ENCODE results near the gene ARL4C. TPM values are rescaled to one million over a fixed set of nuclear protein-coding genes. Genes with fewer than 3 reads are reported as not detected.
A peak's percentile ranks its signal among the peaks of the same experiment; 100 is the strongest.

The ARL4C gene
- total RNA-seq, 5 donors from 2014 or later (not counting 1 experiment from before 2014, with no cell fraction given), result 209 to 424 (median 294) TPM

- H3K27me3 ChIP-seq (replicated peaks in 1 of 2; ENCODE audit: control insufficient read depth in 2 of 2, extremely low read depth in 1 of 2, insufficient read depth in 2 of 2, low read length in 1 of 2), result no peaks in the 10 kb centered on the region
- ChIA-PET POLR2A (interaction anchor here (0.8 to 5.2 kb wide), 9 partner anchors 13 to 158 kb away, joined by 3 to 74 read pairs (median 4); partner anchors contain the start of gene ARL4C (in 1 of the 2)), CTCF (interaction anchor here in 1 of 2 donors (1.7 to 3.2 kb wide), 2 partner anchors 25 to 40 kb away, joined by 5 to 28 read pairs; no protein-coding TSS in a partner anchor)
- H3K4me1 Mint-ChIP-seq, result peaks cover 84 to 95% (median 94%) of the 10 kb centered on the region in 3 donors
- H3K27ac ChIP-seq (ENCODE audit: low read length), result peak overlapping the region; percentile 90
- peak overlapping the region; percentile 53 to 90 (median 57) for H3K4me3 Mint-ChIP-seq
- H3K27me3 Mint-ChIP-seq, result no peaks in the 10 kb centered on the region
- peaks cover 0 to 3% (median 0%) of the 10 kb centered on the region in 3 donors for H3K9me3 Mint-ChIP-seq
- H3K9me3 ChIP-seq, result no peaks in the 10 kb centered on the region
- H3K36me3 ChIP-seq (ENCODE audit: control insufficient read depth in 2 of 2, extremely low read depth in 1 of 2, insufficient read depth in 1 of 2, low read length in 1 of 2), result peaks cover 0 to 9% of the 10 kb centered on the region in 2 donors
- peak in 1 of 4 experiments; percentile 19 for ATAC-seq (replicated peaks in 1 of 4)
- 34% methylated on average over 3 of the region's 6 CpGs for WGBS (ENCODE audit: insufficient coverage)
- peaks cover 30% of the 10 kb centered on the region for H3K36me3 Mint-ChIP-seq
- peaks cover 50 to 71% of the 10 kb centered on the region in 2 experiments for H3K4me1 ChIP-seq (ENCODE audit: control insufficient read depth in 1 of 2, extremely low read depth in 1 of 2, insufficient read depth in 2 of 2, low read length in 2 of 2)
- peak overlapping the region; percentile 91 to 99 for H3K27ac Mint-ChIP-seq
- DNase-seq, result peak in 3 of 35 experiments; percentile 22 to 47 (median 42)
- H3K4me3 ChIP-seq (ENCODE audit: control insufficient read depth in 1 of 2, extremely low read depth in 1 of 2, low read length in 1 of 2), result peak overlapping the region; percentile 0 to 49
Observed at GRCh38 chr2:234450431-234451124, 46.3 kb downstream of the ARL4C start.

GRCh38 chr2:234448506-234449184 is 48.2 kb downstream of the ARL4C start:
- Histone ChIP-seq H3K27ac (ENCODE audit: low read length) (peak overlapping the region; percentile 11), H3K4me3 (ENCODE audit: control insufficient read depth in 1 of 2, extremely low read depth in 1 of 2, low read length in 1 of 2) (peak overlapping the region in 1 of 2 donors; percentile 2), H3K36me3 (ENCODE audit: control insufficient read depth in 2 of 2, extremely low read depth in 1 of 2, insufficient read depth in 1 of 2, low read length in 1 of 2) (peaks cover 0 to 9% of the 10 kb centered on the region in 2 donors), H3K4me1 (ENCODE audit: control insufficient read depth in 1 of 2, extremely low read depth in 1 of 2, insufficient read depth in 2 of 2, low read length in 2 of 2) (peaks cover 61 to 83% of the 10 kb centered on the region in 2 experiments), H3K9me3 (no peaks in the 10 kb centered on the region), H3K27me3 (replicated peaks in 1 of 2; ENCODE audit: control insufficient read depth in 2 of 2, extremely low read depth in 1 of 2, insufficient read depth in 2 of 2, low read length in 1 of 2) (no peaks in the 10 kb centered on the region)
- Mint-ChIP-seq H3K27ac (peak overlapping the region; percentile 98 to 99), H3K9me3 (peaks cover 0 to 3% (median 0%) of the 10 kb centered on the region in 3 donors), H3K4me3 (peak overlapping the region in 1 of 3 donors; percentile 74), H3K27me3 (no peaks in the 10 kb centered on the region), H3K4me1 (peaks cover 87 to 97% (median 95%) of the 10 kb centered on the region in 3 donors), H3K36me3 (peaks cover 30% of the 10 kb centered on the region)
- 80% methylated on average over 6 of the region's 13 CpGs for WGBS (ENCODE audit: insufficient coverage)
- ATAC-seq (replicated peaks in 1 of 4), result no peak
- ChIA-PET POLR2A (interaction anchor here (0.6 to 2.8 kb wide), 6 partner anchors 16 to 167 kb away, joined by 3 to 19 read pairs (median 6); no protein-coding TSS in a partner anchor), CTCF (interaction anchor here (0.6 to 2.6 kb wide), 7 partner anchors 22 to 159 kb away, joined by 3 to 13 read pairs (median 4); no protein-coding TSS in a partner anchor)
- no peak for DNase-seq

- Histone ChIP-seq H3K4me1 (ENCODE audit: control insufficient read depth in 1 of 2, extremely low read depth in 1 of 2, insufficient read depth in 2 of 2, low read length in 2 of 2) (peaks cover 65 to 88% of the 10 kb centered on the region in 2 experiments), H3K4me3 (ENCODE audit: control insufficient read depth in 1 of 2, extremely low read depth in 1 of 2, low read length in 1 of 2) (peak overlapping the region in 1 of 2 donors; percentile 44), H3K27ac (ENCODE audit: low read length) (peak overlapping the region; percentile 98), H3K27me3 (replicated peaks in 1 of 2; ENCODE audit: control insufficient read depth in 2 of 2, extremely low read depth in 1 of 2, insufficient read depth in 2 of 2, low read length in 1 of 2) (no peaks in the 10 kb centered on the region), H3K9me3 (no peaks in the 10 kb centered on the region), H3K36me3 (ENCODE audit: control insufficient read depth in 2 of 2, extremely low read depth in 1 of 2, insufficient read depth in 1 of 2, low read length in 1 of 2) (peaks cover 0 to 9% of the 10 kb centered on the region in 2 donors)
- Mint-ChIP-seq H3K4me3 (peak overlapping the region in 1 of 3 donors; percentile 74), H3K9me3 (peaks cover 0 to 3% (median 0%) of the 10 kb centered on the region in 3 donors), H3K27ac (peak overlapping the region; percentile 98 to 99), H3K4me1 (peaks cover 90 to 98% (median 95%) of the 10 kb centered on the region in 3 donors), H3K36me3 (peaks cover 27% of the 10 kb centered on the region), H3K27me3 (no peaks in the 10 kb centered on the region)
- POLR2A ChIA-PET, result interaction anchor here (0.6 to 2.8 kb wide), 12 partner anchors 11 to 166 kb away, joined by 3 to 21 read pairs (median 7); partner anchors contain the start of gene ARL4C (in 2 of the 2)
- no CpG with 5 or more reads among the region's 5 CpGs for WGBS (ENCODE audit: insufficient coverage)
- CTCF ChIA-PET, result interaction anchor here (0.9 to 2.6 kb wide), 6 partner anchors 21 to 53 kb away, joined by 3 to 13 read pairs (median 8); no protein-coding TSS in a partner anchor
- ATAC-seq (replicated peaks in 1 of 4) (no peak), DNase-seq (no peak)
Observed at GRCh38 chr2:234447963-234448362, 48.9 kb downstream of the ARL4C start.

GRCh38 chr2:234447189-234447588 is 49.7 kb downstream of the ARL4C start:
- Histone ChIP-seq H3K9me3 (no peaks in the 10 kb centered on the region), H3K27me3 (replicated peaks in 1 of 2; ENCODE audit: control insufficient read depth in 2 of 2, extremely low read depth in 1 of 2, insufficient read depth in 2 of 2, low read length in 1 of 2) (no peaks in the 10 kb centered on the region), H3K36me3 (ENCODE audit: control insufficient read depth in 2 of 2, extremely low read depth in 1 of 2, insufficient read depth in 1 of 2, low read length in 1 of 2) (peaks cover 0 to 9% of the 10 kb centered on the region in 2 donors), H3K4me3 (ENCODE audit: control insufficient read depth in 1 of 2, extremely low read depth in 1 of 2, low read length in 1 of 2) (no peak overlapping the region), H3K27ac (ENCODE audit: low read length) (peak overlapping the region; percentile 98), H3K4me1 (ENCODE audit: control insufficient read depth in 1 of 2, extremely low read depth in 1 of 2, insufficient read depth in 2 of 2, low read length in 2 of 2) (peaks cover 70 to 82% of the 10 kb centered on the region in 2 experiments)
- no peaks in the 10 kb centered on the region for H3K27me3 Mint-ChIP-seq
- H3K4me3 Mint-ChIP-seq, result peak overlapping the region in 2 of 3 donors; percentile 49 to 74
- ChIA-PET CTCF (interaction anchor here in 1 of 2 donors (0.9 to 2.6 kb wide), 9 partner anchors 8 to 158 kb away, joined by 3 to 13 read pairs (median 6); no protein-coding TSS in a partner anchor), POLR2A (interaction anchor here (0.6 to 2.8 kb wide), 23 partner anchors 8 to 171 kb away, joined by 3 to 33 read pairs (median 7); partner anchors contain the start of gene ARL4C (in 2 of the 2))
- no peak for DNase-seq
- H3K36me3 Mint-ChIP-seq, result peaks cover 22% of the 10 kb centered on the region
- H3K9me3 Mint-ChIP-seq, result peaks cover 0 to 3% (median 0%) of the 10 kb centered on the region in 3 donors
- 95% methylated on average over 5 of the region's 6 CpGs for WGBS (ENCODE audit: insufficient coverage)
- H3K27ac Mint-ChIP-seq, result peak overlapping the region; percentile 98 to 99
- peaks cover 91 to 98% (median 95%) of the 10 kb centered on the region in 3 donors for H3K4me1 Mint-ChIP-seq
- no peak for ATAC-seq (replicated peaks in 1 of 4)

- no peaks in the 10 kb centered on the region for H3K27me3 ChIP-seq (replicated peaks in 1 of 2; ENCODE audit: control insufficient read depth in 2 of 2, extremely low read depth in 1 of 2, insufficient read depth in 2 of 2, low read length in 1 of 2)
- Mint-ChIP-seq H3K27ac (peak overlapping the region; percentile 98 to 99), H3K9me3 (peaks cover 2 to 3% (median 3%) of the 10 kb centered on the region in 3 donors), H3K27me3 (no peaks in the 10 kb centered on the region), H3K36me3 (peaks cover 20% of the 10 kb centered on the region), H3K4me3 (peak overlapping the region; percentile 49 to 74 (median 60)), H3K4me1 (peaks cover 89 to 98% (median 93%) of the 10 kb centered on the region in 3 donors)
- peak overlapping the region; percentile 98 for H3K27ac ChIP-seq (ENCODE audit: low read length)
- CTCF ChIA-PET, result interaction anchor here (0.6 to 2.6 kb wide), 18 partner anchors 9 to 343 kb away, joined by 3 to 13 read pairs (median 4); partner anchors contain the start of gene ARL4C (in 1 of the 2)
- H3K4me3 ChIP-seq (ENCODE audit: control insufficient read depth in 1 of 2, extremely low read depth in 1 of 2, low read length in 1 of 2), result no peak overlapping the region
- peaks cover 72 to 78% of the 10 kb centered on the region in 2 experiments for H3K4me1 ChIP-seq (ENCODE audit: control insufficient read depth in 1 of 2, extremely low read depth in 1 of 2, insufficient read depth in 2 of 2, low read length in 2 of 2)
- peaks cover 0 to 9% of the 10 kb centered on the region in 2 donors for H3K36me3 ChIP-seq (ENCODE audit: control insufficient read depth in 2 of 2, extremely low read depth in 1 of 2, insufficient read depth in 1 of 2, low read length in 1 of 2)
- DNase-seq (peak; percentile 62 to 91 (median 80)), ATAC-seq (replicated peaks in 1 of 4) (peak; percentile 85 to 90 (median 88))
- no peaks in the 10 kb centered on the region for H3K9me3 ChIP-seq
- 13% methylated on average over 11 of the region's 18 CpGs for WGBS (ENCODE audit: insufficient coverage)
- POLR2A ChIA-PET, result interaction anchor here (0.6 to 2.8 kb wide), 25 partner anchors 8 to 170 kb away, joined by 3 to 33 read pairs (median 6); partner anchors contain the start of gene ARL4C (in 2 of the 2)
Observed at GRCh38 chr2:234446404-234447076, 50.3 kb downstream of the ARL4C start.

Data from T-cell (primary cell).